HG03039 (cell line): ENCODE results near the gene ASF1B.

Source experiments
- ATAC-seq: cut with Tn5 transposase; IDR thresholded peaks from one replicate; pipeline ENCODE4 v1.9.1; 2021; ENCODE audit warnings: mild to moderate bottlenecking, moderate library complexity; ENCODE audit not compliant: unreplicated experiment

ASF1B gene

DNA sequence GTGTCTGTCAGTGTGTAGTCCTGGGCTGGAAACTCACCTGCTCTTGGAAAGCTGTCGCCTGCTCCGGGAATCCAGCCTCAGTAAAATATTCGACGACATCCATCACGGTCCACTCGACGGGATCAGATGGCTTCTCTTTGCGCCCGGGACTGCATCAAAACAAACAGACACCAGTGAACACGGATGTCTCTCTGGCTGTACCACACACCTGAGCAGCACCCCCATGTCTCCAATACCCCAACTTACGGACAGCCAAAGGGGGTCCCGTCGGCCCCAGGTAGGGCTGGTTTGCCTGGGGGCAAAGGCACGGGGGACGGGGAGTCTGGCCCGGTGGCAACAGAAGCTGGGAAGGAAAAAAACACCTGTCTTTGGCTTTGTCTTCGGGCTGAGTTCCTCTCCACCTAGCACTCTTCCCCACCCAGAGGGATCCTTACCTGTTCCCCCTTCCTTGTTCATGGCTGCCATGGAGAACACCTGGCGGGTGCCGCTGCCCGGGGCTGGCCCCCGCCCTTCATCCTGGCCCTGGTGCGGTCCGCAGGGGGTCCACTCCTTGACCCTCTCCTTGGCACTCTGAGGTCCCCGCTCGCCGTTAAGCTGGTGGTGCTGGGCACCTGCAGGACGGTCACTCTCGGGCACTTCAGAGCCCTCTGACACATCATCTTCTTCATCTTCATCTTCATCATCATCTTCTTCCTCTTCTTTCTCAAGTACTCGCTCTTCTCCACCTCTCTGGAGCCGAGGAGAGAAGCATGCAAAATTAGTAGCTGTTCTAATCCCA lies 47.6 kb downstream of the ASF1B start:
- ATAC-seq, result no peak

DNA sequence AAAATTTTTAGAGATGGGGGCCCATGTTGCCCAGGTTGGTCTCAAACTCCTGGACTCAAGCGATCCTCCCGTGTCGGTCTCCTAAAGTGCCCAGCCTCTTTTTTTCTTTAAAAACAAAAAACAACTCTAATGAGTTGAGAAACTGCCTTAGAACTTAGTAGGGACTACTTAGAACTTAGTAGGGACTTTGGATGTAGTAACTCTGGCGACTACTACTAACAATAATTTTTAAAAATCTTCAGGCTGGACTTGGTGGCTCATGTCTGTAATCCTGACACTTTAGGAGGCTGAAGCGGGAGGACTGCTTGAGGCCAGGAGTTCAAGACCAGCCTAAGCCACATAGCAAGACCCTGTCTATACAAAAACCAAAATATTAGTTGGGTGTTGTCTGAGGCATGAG lies 50.3 kb downstream of the ASF1B start:
- ATAC-seq, result no peak

DNA sequence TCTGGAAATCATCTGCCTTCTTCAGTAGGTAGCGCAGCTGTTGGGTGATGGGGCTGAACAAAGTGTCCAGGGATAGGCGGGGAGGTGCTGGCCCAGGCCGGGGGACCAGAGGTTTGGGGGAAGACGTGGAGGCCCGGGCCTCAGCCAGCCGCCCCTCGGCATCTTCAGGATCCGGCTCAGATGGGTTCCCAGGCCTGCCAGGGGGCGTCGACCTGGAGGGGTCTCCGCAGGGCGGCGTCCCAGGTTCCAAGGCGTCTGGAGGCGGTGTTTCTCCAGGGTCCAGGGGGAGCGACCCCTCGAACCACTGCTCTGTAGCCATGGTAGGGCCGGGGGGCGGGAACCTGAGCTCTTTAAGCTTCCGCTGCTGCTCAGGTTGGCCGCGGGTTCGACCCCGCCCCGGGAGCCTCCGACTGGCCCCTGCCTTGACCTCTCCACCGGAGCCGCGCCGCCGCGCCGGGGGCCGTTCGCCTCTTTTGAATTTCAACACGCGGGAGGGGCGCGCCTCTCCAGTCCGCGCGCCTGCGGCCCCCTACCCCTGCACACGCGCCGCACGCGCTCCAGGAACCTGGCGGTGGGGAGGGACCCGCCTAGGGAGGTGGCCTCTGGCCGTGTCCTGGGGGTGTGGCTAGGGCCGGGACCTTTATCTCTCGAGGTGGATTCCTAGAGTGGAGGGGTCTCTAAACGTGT lies 50.9 kb downstream of the ASF1B start, which contains the start of gene C19orf67:
Gene C19orf67, minus strand, starts transcription at position 475 of the 687 bp plus-strand sequence. Its CDS starts 156 bp downstream, at position 319.
- no peak for ATAC-seq

DNA sequence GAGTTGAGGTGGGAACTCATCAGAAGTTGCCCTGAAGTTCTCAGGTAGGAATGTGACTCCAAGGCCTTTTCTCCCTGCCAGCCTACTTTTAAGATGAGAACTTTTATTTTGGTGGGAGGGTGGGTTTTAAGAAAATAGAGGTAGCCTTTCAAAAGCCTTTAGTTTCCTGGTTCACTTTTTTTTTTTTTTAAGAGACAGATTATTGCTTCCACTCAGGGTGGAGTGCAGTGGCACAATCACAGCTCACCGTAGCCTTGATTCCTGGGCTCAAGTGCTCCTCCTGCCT lies 53.8 kb downstream of the ASF1B start:
- no peak for ATAC-seq

- ATAC-seq, result peak; percentile 9
These were observed 54.4 kb downstream of the ASF1B start for GRCh38 chr19:14081797-14082674.

DNA sequence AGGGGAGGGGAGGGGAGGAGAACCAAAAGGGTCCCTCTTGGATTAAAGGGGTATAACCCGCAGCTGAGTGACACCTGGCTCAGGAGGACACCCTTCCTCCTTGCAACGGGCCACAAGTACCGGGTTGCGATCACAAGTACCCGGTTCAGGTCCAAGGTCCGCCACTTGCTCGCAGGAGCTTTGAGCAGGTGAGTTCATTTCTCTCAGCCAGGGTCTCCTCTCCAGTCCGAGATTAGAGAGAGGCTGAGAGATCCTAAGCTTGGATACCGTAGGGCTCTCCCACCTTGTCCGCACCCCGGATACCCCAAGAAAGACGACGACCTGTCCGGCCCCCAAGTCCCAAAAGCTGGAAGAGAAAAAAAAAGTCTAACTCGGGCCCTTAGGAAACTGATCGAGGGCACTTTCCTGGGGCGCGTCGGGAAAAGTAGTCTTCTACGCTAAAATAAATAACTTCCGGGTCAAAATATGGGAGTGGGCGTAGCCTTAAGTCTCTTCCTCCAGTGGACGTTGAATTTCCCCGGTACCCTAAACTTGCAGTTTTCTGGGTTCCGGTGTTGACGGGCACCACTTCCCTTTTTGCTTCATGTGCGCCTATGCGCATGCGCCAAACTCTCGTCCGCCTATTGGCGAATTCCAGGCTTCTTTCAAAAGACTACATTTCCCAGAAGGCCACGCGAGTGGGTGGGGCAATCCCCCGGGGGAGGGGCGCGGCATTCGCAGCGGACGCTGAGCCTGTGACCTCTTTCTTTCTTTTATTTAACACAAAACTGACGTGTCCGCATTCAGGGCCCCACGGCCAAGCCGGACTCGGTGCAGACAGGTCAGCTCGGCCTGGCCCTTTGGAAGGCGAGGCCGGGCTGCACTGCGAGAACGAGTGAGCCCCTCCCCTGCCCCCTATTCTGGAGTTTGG lies 55.2 kb downstream of the ASF1B start:
- peak; percentile 79 for ATAC-seq

DNA sequence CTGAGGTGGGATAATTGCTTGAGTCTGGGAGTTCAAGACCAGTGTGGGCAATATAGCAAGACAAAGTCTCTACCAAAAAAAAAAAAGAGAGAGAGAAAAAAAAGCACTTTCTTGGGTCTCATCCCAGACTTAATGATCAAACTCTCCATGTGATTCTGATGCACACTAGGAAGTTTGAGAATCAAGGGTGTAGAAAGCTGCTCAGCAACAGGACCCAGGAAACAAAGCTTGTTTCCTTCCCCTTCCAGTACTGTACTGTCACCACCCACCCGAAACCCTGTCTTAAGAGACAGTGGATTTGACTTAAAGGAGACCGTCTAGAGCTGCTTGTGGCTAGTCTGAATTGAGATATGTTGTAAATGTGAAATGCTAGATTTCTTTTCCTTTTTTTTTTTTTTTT lies 58.0 kb downstream of the ASF1B start:
- no peak for ATAC-seq

DNA sequence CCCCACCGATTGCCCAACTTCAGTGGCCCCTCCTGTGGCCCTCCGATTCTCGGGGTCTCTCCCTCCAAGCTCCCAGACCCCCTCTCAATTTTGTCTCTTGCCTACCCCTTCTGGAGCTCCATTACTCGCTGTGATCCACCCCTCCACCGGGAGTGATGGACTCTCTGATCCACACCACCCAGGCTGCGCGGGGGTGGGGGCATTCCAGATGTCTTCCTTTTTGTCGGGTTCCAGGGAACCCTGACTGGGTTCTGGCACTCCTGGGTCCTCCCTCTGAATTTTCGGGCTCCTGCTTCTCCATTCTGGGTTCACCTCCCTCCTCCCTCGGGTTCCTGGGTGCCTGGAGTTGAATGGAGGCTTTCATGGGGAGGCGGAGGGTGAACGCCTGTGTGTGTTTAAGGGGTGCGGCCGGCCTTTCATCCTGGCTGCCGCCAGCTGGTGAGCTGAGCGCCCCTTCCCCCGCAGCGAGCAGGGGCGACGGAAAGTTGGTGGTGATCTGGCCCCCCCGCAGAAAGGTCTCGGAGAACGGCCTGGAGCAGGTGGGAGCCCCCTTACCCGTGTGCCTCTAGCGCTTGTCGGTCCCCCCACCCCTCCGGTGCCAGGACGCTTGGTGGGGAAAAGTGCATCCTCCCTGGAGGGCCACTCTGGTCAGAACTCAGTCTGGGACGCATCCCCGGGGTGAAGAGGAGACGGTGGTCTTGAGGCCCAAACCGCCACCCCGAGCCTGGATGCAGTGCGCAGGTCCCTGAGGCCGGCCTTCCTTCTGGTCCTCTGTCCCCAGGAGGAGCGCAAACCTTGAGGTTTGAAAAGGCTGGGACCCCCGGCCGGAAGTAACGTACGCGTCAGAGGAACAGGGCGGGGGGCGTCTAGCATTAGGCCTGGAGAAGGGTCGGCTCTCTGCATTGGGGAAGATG lies 62.2 kb downstream of the ASF1B start:
- no peak for ATAC-seq

DNA sequence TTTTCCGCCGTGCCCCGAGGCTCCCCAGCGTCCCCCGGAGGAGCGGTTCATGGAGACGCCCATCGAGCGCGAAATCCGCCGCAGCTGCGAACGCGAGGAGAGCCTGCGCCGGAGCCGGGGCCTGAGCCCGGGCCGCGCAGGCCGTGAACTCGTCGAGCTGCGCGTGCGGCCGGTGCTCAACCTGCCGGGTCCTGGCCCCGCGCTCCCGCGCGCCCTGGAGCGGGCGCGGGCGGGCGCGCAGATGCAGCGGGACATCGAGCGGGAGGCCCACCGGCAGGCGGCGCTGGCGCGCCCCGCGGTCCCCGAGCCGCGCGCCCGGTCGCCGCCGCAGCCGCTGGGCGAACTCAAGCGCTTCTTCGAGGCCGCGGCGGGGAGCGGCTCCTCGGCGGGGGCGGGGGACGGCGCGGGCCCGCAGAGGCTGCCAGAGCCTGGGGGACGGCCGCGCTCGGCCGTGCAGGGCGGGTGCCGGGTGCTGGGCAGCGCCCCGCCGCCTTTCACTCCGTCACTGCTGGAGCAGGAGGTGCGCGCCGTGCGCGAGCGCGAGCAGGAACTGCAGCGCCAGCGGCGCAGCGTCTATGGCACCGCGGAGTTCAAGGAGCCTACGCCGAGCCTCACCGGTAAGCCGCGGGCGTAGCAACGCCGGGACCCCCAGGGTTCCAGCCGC lies 63.0 kb downstream of the ASF1B start:
- peak; percentile 41 for ATAC-seq

DNA sequence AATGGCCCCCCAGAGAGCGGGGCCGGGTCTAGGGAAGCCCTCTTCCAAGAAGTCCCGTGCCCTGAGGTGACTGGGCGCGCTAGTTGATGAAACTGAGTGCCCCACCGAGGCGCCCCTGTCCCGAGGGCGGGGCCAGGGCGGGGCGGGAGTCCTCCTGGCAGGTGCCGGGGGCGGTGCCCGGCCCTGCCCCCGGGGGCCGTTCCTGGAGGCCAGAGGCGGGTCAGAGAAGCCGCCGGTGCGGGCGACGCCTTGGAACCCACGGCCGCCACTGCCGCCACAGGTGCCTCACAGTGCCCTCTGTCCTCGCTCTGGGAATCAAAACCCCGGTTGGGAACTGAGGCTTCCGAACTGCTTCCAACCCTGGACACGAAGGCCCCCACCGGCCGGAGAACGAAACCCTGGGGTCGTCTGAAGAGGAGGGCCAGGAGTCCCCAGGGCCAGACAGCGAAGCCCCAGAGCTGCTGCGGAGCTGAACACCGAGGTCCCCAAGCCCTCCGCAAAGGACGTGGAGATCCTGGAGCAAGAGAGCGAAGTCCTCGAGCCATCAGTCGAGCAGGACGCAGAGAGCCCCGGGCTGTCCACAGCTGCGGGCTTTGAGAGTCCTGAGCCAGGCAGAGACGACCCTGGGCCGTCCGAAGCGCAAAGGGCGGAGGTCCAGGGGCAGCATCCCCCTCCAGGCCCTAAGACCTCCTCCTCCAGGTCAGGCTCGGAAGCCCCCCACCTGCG lies 63.7 kb downstream of the ASF1B start, which contains the start of gene MISP3:
Gene MISP3, plus strand, starts transcription at position 252 of the 726 bp plus-strand sequence. CDS start 524 bp downstream, outside the sequence.
- peak; percentile 5 for ATAC-seq

- ATAC-seq, result no peak
These were observed 65.9 kb downstream of the ASF1B start for GRCh38 chr19:14070268-14071050.
